GM20431 (cell line): ENCODE results near the gene HDDC2.

ENCODE experiments used
- in situ Hi-C: fragments of 300-500 bp; cut with MseI, MboI; formaldehyde crosslinking; loops from one replicate; pipeline ENCODE4 v1.15.0; 2020; ENCODE audit warnings: low sequenced_read_pairs; ENCODE audit not compliant: unreplicated experiment

The HDDC2 gene, protein sequence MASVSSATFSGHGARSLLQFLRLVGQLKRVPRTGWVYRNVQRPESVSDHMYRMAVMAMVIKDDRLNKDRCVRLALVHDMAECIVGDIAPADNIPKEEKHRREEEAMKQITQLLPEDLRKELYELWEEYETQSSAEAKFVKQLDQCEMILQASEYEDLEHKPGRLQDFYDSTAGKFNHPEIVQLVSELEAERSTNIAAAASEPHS

DNA sequence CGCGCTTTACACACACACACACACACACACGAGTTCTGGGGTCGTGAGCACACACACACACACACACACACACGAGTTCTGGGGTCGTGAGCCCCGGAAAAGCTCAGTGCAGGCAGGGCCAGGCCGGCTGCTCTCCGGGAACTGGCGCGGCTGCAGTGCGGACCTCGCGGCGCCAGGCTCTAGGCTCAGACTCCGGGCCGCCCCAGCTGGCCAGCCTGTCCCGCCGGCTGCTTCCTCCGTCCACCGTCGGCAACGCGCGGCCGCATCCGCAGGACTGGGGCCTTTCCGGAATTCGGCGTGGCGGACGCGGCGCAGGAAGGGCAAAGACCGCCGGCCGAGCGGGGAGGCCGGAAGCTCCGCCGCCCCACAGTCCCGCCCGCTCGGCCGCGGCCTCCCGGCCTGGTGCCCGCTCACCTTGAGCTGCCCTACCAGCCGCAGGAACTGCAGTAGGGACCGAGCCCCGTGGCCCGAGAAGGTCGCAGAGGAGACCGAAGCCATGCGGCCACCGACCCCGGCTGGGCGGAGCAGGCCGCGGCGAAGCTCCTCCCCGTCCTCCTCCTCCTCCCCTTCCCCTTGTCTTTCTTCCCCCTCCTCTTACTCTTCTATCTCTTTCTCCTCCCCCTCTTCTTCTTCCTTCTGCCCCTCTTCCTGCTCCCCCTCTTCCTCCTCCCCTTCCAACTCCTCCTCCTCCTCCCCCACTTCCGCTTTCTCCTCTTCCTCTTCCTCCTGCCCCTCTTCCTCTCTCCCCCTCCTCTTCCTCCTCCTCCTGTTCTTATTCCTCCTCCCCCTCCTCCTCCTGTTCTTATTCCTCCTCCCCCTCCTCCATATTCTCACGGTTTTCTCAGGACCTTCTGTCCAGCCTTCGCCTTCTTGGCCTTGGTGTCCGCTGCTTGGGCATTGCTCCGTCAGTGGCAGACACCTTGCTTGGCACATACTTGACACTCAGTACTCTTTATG, at the start of gene HDDC2:
HDDC2 (minus strand) TSS at position 533 of the 957 bp plus-strand sequence; CDS start at position 498, 35 bp downstream.
- in situ Hi-C loops = loop anchor here (25.0 kb wide), 1 partner anchor 661 kb away; the partner anchor contains the start of gene HINT3

DNA sequence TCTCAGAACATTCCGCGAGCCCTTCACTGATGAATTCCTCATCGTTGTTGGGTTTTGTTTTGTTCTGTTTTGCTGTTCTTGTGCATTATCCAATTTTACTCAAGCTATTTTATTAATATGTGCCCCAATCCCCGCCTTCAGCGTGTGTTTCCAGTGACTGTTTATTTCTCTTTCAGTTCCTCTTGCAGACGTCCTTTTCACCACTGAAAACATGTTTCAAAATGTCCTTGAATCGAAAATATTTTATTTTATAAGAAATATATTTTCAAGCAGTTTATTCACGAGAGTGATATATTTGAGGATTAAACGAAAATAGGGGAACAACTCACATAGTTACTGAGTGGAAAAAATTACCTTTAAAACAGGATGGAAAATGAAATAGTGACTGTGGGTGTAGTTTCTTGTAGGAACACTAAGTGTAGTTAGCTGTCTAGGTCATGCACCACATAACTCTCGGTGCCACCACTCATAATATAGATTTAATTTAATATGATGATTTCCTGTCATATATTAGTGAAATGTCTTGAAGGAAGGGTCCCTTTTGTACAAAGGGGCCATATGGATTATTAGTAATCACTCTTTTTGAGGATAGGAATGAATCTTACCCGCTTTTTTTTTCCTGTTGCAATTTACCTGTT, 45.3 kb upstream of the HDDC2 start:
- in situ Hi-C loops = no loop called here

DNA sequence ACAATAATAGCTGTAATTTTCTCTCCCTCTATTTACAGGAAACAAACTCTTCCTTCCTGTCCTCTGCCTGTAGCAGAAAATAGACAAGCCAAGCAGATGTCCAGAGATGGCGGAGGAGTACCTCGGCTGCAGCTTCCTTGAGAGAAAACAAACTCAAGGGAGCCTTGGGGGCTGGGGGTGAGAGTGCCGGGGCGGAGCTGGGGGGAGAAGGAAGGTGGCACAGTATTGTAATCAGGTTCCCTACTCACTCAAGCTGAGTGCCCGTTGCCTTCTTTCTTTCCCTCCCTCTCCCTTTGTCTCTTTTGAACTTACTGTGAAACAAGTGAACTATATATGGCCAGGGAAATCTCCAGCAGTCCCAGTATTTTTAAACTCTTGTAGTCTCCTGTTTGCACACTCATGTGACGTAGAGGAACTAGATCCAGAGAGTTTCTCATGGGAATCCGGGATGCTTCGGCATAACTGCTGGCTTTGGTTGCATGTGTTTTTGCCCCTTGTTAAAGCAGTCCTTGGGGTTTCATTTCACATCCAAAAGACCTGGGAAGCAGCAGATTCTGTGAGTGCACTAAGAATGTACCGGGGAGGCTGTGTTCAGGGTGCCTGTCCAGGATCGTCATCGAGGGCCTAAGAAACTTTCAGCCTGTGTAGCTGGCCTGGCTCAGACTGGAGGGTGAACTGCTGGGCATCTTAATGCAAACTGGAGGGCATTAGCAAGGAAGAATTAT, 44.6 kb upstream of the HDDC2 start:
- in situ Hi-C loops = no loop called here

GRCh38 chr6:125341460-125341859, 39.7 kb upstream of the HDDC2 start:
- in situ Hi-C loops = no loop called here

DNA sequence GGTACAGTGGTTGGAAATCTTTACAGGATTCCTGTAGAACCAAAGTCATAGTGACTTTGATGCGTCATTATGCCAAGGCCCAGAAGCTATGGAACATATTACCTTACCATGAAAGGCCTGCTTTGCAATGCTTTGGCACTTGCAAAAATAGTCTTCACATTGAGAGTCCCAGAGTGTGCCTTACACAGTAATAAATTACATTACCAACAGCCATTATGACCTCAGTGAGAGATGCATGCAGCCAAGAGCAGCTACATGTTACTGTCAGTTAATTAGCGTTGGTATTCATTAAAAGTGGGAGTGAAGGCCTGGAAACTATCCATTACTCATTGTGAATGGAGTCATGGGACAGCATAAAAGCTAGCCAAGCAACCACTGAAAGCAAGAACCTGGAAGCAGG, 39.2 kb upstream of the HDDC2 start:
- in situ Hi-C loops = no loop called here

DNA sequence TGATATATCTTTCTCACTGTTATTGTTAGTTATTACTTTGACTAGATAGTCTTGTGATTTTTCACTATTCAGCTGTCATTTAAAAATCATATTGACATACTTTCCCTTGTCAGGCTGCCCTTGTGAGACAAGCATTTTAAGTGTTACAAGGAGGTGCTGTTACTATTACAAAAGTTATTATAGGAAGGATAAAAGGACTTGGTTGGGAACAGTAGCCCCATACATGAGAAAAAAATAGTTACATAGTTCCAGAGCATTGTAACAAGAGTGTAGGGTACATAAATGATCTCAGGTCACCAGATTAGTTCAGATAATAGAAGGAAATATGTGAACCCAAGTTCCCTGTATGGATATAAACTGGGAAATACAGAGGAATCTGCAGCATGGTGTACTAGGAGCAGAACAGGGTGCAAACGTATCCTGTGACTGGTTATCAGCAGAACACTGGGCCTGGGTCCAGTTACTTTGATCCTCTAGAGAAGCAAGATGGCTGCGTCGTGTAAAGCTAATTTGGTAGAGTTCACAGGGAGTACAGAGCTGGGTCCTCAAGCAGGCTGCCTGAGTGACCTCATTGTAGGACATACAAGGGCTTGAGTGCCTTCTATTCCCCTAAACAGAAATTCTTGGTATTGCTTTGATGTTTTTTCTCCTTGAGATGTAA, 38.5 kb upstream of the HDDC2 start:
- in situ Hi-C loops = no loop called here

DNA sequence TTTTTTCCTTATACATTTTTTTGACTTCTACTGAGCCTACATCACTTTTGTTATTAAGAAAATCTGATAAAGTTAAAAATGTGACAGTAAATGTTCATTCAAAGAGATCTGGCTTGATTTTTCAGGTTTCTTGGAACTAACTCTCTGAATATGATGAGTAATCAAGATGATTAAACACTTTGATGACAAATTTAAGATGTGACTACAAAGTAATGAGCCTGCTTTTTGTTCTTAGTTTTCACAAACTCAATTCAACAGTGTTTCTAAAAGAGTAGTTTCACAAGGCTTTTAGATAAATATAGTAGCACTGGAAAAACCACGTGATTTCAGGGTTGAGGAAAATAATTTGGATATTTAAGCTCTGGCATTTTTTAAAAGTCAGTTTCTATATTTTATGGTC, 37.9 kb upstream of the HDDC2 start:
- in situ Hi-C loops = no loop called here

GRCh38 chr6:125338381-125338780, 36.6 kb upstream of the HDDC2 start:
- in situ Hi-C loops = no loop called here

- in situ Hi-C loops = no loop called here
Measured at GRCh38 chr6:125337706-125338105, 35.9 kb upstream of the HDDC2 start.

GRCh38 chr6:125332664-125333063, 30.9 kb upstream of the HDDC2 start:
- in situ Hi-C loops = no loop called here

GRCh38 chr6:125325586-125325985, 23.8 kb upstream of the HDDC2 start:
- in situ Hi-C loops = no loop called here

DNA sequence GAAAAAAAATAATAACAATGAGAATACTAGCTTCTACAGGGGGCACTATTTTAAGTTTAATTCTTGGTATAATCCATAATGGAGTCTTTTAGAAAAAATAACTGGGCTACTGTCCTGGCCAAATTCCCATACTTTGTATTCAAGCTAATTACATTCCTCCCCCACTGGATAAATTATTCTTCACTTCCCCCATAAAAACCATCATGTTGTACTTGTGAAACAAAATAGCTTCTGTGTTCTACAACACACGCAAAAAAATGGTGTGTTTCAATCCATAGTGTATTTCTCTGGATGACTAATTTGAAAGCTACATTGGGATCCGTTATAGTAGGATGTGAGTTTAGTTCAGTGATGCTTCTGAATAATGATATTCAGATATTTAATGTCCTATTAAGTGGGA, 21.6 kb upstream of the HDDC2 start:
- in situ Hi-C loops = loop anchor here (25.0 kb wide), 1 partner anchor 639 kb away; the partner anchor contains the start of gene HINT3

DNA sequence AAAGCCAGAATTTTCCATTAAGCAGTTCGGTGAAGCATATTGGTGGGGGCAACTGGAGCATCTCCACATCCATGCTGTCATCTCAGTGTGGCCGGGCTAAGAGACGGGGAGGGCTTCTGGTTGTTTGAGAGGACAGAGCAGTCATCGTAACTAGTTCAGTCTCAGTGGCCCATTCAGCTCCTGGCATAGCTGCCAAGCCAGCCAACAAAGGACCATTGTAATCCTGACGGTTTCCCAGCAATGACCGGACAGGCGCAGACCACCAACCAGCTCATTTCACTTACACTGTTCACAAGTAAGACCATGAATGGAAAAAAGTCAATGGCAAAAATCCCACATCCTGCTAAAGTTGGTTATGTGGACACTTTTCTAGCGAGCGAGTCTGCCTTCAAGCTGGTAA, 14.9 kb upstream of the HDDC2 start:
- in situ Hi-C loops = loop anchor here (25.0 kb wide), 1 partner anchor 646 kb away; the partner anchor contains the start of gene HINT3

DNA sequence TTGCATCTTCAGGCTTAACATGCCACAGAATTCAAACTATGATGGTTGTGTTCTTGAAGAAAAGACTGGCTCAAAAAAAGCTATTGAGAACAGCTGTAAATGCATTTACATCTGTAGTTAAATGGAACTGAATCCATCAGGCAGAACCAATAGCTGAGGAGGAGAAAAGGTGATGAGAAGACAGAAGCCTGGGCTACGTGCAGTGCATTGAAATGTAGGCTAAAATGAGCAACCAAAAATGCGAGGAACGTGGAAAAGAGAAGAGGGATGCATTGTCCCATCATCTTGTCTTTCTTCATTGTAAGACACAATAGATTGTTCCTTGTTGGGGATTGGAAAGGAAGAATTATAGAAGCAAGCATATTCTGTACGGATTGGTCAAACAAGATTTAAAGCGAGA, 13.8 kb upstream of the HDDC2 start:
- in situ Hi-C loops = loop anchor here (25.0 kb wide), 1 partner anchor 647 kb away; the partner anchor contains the start of gene HINT3

DNA sequence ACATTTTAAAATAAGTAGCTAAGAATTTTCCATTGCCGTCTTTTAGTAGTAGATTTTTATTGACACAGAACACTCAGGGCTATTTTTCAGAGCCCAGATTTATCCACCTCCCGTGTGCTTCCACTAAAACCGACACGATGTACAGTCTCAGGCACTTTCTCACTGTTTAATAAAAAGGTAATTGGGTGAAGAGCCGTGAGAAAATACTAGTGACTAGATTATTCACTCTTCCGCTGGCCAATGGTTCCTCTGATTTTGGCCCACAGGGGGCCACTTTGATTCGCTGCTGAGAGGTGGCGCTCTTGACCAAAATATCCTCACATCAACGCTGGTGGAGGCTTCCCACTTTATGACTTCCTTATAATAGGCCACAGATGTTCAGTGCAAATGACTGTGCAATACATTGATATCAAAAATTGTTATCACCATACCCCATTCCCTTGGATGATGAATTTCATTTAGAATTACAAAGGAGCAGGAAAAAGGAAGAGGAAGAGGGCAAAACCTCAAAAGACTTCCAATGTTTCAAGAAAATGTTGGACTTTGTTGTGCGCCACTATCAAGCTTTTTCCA, 12.3 kb upstream of the HDDC2 start:
- in situ Hi-C loops = loop anchor here (5.0 to 25.0 kb wide), 2 partner anchors 443 to 648 kb away; partner anchors contain the start of gene HINT3

- in situ Hi-C loops = loop anchor here (5.0 to 25.0 kb wide), 2 partner anchors 444 to 649 kb away; partner anchors contain the start of gene HINT3
Measured at GRCh38 chr6:125312950-125313349, 11.2 kb upstream of the HDDC2 start.

DNA sequence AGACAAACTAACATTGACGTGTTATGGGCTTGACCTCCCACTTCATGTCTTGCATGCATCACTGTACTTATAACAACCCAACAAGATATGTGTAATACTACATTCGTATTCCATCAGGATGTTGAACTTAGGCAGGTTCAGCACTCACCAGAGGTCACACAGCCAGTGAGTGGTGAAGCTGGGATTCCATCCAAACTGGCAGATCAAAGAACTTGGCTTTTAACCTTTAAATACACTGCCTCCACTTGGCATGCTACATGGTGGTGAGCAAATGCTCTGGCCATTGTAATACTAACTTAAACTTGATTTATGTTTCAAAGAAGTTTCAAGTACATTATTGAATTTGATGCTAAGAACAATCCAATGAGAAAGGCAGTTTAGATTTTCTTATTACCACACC, 10.7 kb upstream of the HDDC2 start:
- in situ Hi-C loops = loop anchor here (5.0 to 25.0 kb wide), 2 partner anchors 445 to 650 kb away; partner anchors contain the start of gene HINT3

GRCh38 chr6:125310994-125311649, 9.4 kb upstream of the HDDC2 start:
- in situ Hi-C loops = loop anchor here (5.0 to 25.0 kb wide), 2 partner anchors 446 to 651 kb away; partner anchors contain the start of gene HINT3
